IPS-20b (cell line): ENCODE measurements around the gene LRRC4C.

ENCODE experiments used
- H3K27ac ChIP-seq: one replicate; pipeline ENCODE4 v1.5.1; 2013; ENCODE audit warnings: low read length
- H3K27me3 ChIP-seq: 2 replicates; pipeline ENCODE4 v1.6.1; 2013; ENCODE audit warnings: mild to moderate bottlenecking, low read length, inconsistent platforms; ENCODE audit not compliant: insufficient read depth
- H3K36me3 ChIP-seq: 2 replicates; pipeline ENCODE4 v1.6.1; 2013; ENCODE audit warnings: low read depth, mild to moderate bottlenecking, inconsistent platforms, low read length, moderate library complexity; ENCODE audit not compliant: insufficient read depth
- H3K4me1 ChIP-seq: 2 replicates; pipeline ENCODE4 v1.6.1; 2013; ENCODE audit warnings: mild to moderate bottlenecking, control low read depth, inconsistent platforms, low read length, moderate library complexity; ENCODE audit not compliant: insufficient read depth
- H3K4me3 ChIP-seq: 2 replicates; pipeline ENCODE4 v1.5.1; 2013; ENCODE audit warnings: mild to moderate bottlenecking, low read length, inconsistent platforms
- H3K9ac ChIP-seq: 2 replicates; pipeline ENCODE4 v1.6.1; 2013; ENCODE audit warnings: low read depth, mild to moderate bottlenecking, inconsistent platforms, low read length, moderate library complexity
- H3K9me3 ChIP-seq: 2 replicates; pipeline ENCODE4 v1.6.1; 2013; ENCODE audit warnings: mild to moderate bottlenecking, low read depth, low read length, inconsistent platforms; ENCODE audit not compliant: insufficient read depth

The LRRC4C gene

GRCh38 chr11:41246399-41246745, 213.1 kb downstream of the LRRC4C start:
- H3K27me3 ChIP-seq: no peaks in the 10 kb centered on the region
- H3K4me3 ChIP-seq: no peak overlapping the region
- H3K9me3 ChIP-seq: no peaks in the 10 kb centered on the region
- no peaks in the 10 kb centered on the region for H3K4me1 ChIP-seq
- H3K9ac ChIP-seq: no peak overlapping the region
- no peaks in the 10 kb centered on the region for H3K36me3 ChIP-seq
- no peak overlapping the region for H3K27ac ChIP-seq

GRCh38 chr11:41245704-41246398, 213.6 kb downstream of the LRRC4C start:
- no peaks in the 10 kb centered on the region for H3K4me1 ChIP-seq
- H3K27ac ChIP-seq: no peak overlapping the region
- no peak overlapping the region for H3K4me3 ChIP-seq

DNA sequence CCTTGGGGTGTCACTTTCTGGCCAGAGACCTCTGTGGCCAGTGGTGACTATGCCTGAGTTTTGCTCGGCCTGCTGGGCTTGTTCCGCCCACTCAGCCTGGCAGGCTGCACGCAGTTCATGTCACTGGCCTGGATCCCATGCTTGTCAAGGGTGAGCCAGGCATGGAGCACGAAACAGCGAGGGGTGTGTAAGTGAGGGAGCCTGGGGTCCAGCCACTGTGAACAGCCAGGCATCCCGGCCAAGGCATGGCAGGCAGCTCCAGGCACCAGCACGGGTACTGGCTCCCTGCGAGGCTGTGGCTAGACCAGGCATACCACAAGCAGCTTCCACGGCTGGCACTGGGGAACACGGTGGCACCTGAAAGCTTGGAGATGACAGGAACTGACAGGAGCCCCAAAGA, 214.3 kb downstream of the LRRC4C start:
- Histone ChIP-seq H3K27ac (no peak overlapping the region), H3K4me1 (no peaks in the 10 kb centered on the region), H3K9me3 (no peaks in the 10 kb centered on the region), H3K9ac (no peak overlapping the region), H3K4me3 (no peak overlapping the region), H3K27me3 (no peaks in the 10 kb centered on the region), H3K36me3 (no peaks in the 10 kb centered on the region)

More at GRCh38 chr11:41245704-41246398, 213.6 kb downstream of the LRRC4C start:
- no peaks in the 10 kb centered on the region for H3K9me3 ChIP-seq
- no peaks in the 10 kb centered on the region for H3K27me3 ChIP-seq
- H3K36me3 ChIP-seq: no peaks in the 10 kb centered on the region
- no peak overlapping the region for H3K9ac ChIP-seq

DNA sequence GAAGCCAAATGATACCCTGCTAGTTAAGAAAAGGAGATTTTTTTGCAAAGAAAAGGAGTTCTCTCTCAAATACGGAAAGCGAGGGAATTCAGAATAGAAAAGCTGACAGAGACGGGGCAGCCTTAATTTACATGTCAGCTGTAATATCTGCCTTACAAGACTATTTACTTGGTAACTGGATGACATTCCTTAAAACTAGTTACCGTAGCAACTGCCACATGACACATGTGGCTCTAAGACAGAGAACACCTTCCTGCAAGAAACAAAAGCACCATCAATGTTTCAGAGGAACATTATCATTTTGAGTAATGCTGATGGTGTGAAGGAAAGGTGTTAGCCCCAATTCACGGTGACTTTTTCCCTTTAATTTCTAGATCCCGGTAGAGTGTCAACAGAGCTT, 222.1 kb downstream of the LRRC4C start:
- H3K4me3 ChIP-seq: no peak overlapping the region
- no peak overlapping the region for H3K9ac ChIP-seq
- H3K36me3 ChIP-seq: no peaks in the 10 kb centered on the region
- H3K27ac ChIP-seq: no peak overlapping the region
- H3K27me3 ChIP-seq: no peaks in the 10 kb centered on the region
- no peaks in the 10 kb centered on the region for H3K9me3 ChIP-seq
- H3K4me1 ChIP-seq: peaks cover 4% of the 10 kb centered on the region; the same call in 1 of the 2 replicates

DNA sequence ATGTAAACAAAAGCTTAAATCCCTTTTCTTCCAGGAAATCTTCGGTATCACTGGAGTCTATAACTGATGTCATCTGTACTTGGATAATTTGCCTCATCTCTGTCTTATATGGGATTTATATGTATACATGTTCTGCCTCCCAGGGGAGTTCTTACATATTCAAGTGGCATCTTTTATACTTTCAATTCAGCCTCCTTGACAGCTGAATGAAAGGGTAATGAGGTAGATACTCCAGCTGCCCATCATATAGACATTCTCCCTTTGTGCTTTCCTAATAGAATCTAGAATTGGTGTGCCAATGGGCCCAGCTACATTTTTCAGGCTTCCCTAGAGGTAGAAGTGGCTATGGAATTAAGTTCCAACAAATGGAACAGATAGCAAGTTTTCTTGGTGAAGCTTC, 223.8 kb downstream of the LRRC4C start:
- Histone ChIP-seq H3K27ac (no peak overlapping the region), H3K4me3 (no peak overlapping the region), H3K36me3 (no peaks in the 10 kb centered on the region), H3K9me3 (no peaks in the 10 kb centered on the region), H3K27me3 (no peaks in the 10 kb centered on the region), H3K4me1 (peaks cover 4% of the 10 kb centered on the region; the same call in 1 of the 2 replicates), H3K9ac (no peak overlapping the region)

GRCh38 chr11:41225856-41226633, 233.4 kb downstream of the LRRC4C start:
- H3K36me3 ChIP-seq: no peaks in the 10 kb centered on the region
- no peak overlapping the region for H3K27ac ChIP-seq
- no peaks in the 10 kb centered on the region for H3K4me1 ChIP-seq
- H3K27me3 ChIP-seq: no peaks in the 10 kb centered on the region
- no peak overlapping the region for H3K4me3 ChIP-seq
- H3K9ac ChIP-seq: no peak overlapping the region
- no peaks in the 10 kb centered on the region for H3K9me3 ChIP-seq

- no peaks in the 10 kb centered on the region for H3K36me3 ChIP-seq
- H3K9me3 ChIP-seq: no peaks in the 10 kb centered on the region
- no peak overlapping the region for H3K4me3 ChIP-seq
- H3K4me1 ChIP-seq: no peaks in the 10 kb centered on the region
- H3K27ac ChIP-seq: no peak overlapping the region
- no peak overlapping the region for H3K9ac ChIP-seq
- H3K27me3 ChIP-seq: no peaks in the 10 kb centered on the region
Observed at GRCh38 chr11:41222236-41222635, 237.2 kb downstream of the LRRC4C start.

DNA sequence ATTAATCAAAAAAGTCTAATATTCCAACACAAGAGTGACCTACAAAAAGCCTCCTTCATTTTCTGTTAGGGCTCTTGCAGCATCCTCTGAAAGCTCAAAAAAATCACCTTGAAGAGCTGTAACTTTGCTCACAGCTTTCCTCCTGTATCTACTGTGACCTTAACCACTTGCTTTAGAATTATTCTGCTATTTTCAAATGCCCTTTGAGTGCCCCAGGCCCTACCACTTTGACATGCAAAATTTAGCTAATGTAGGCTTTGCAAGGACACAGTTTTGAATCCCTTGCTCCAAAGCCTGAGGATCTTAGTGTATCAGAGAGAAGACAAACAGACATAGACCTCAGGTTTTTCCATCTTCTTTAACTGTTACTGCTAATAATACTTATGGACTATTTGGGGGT, 253.1 kb downstream of the LRRC4C start:
- Histone ChIP-seq H3K4me3 (no peak overlapping the region), H3K27me3 (no peaks in the 10 kb centered on the region), H3K27ac (no peak overlapping the region), H3K36me3 (no peaks in the 10 kb centered on the region), H3K9me3 (no peaks in the 10 kb centered on the region), H3K4me1 (peaks cover 10% of the 10 kb centered on the region; the same call in 1 of the 2 replicates), H3K9ac (no peak overlapping the region)

GRCh38 chr11:41201156-41201555, 258.3 kb downstream of the LRRC4C start:
- H3K27ac ChIP-seq: no peak overlapping the region
- no peaks in the 10 kb centered on the region for H3K9me3 ChIP-seq
- no peak overlapping the region for H3K4me3 ChIP-seq
- H3K27me3 ChIP-seq: no peaks in the 10 kb centered on the region
- H3K9ac ChIP-seq: no peak overlapping the region
- no peaks in the 10 kb centered on the region for H3K36me3 ChIP-seq
- peaks cover 4% of the 10 kb centered on the region; the same call in 1 of the 2 replicates for H3K4me1 ChIP-seq

DNA sequence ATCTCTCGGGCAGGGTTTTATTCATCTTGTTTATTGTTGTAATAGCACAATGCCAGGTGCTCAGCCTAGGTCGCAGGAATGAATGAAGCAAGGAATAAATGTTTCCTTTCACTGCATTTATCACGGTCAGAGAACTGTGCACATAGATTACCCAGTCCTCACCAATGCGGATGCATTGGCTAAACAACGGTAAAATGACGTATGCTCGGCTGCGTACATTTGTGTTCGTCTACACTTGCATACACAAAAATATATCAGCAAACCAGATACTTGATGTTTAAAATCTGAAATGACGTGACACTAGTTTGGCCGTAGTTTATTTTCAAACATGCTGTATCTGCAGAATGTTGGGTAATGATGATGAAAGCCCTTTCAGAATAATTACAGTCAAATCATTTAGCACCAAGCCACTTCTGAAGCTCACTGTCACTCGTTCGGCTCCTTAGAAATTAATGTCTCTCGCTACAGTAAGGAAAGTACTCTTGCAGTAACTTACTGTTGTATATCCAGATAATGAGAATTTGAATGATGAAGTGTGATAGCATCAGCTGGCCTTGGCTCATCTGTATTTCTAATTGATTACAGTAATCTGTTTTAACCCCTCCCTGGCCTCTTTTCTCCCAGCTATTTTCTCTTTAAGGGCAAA, 268.9 kb downstream of the LRRC4C start:
- Histone ChIP-seq H3K27me3 (no peaks in the 10 kb centered on the region), H3K4me1 (no peaks in the 10 kb centered on the region)

DNA sequence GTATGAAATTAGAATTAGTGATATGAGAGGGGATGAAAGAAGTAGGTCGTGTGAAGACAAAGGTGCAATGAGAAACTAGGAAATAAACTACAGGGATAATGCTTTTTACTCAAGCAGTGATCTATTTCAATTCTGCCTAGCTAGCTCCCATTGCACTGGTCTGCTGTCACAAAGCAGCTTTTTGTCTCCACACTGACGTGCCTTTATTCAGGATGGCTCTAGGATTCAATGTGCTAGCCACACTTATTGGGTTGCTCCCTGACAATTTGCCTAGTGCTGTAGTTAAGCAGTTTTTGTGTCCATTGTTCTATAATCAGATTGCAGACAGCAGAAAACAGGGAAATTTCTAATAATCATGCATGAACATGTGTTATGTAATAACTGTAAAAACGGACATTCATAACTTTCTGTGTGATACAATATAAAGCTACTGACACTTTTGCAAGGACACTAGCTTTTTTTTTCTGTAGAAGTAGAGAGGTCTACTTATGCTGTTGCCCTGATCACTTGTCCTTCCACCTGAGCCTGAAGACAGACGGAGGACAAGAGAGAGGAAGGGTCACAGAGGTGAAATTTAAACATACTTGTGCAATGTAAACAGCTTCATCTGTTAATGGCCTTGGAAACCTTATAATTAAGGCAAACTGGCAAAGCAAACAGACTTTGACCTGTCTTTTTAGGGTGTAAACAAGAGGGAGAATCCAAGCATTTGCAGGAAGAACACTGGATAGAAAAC, 269.6 kb downstream of the LRRC4C start:
- H3K36me3 ChIP-seq: no peaks in the 10 kb centered on the region
- H3K27me3 ChIP-seq: no peaks in the 10 kb centered on the region
- H3K27ac ChIP-seq: no peak overlapping the region
- no peaks in the 10 kb centered on the region for H3K4me1 ChIP-seq
- no peak overlapping the region for H3K4me3 ChIP-seq
- H3K9ac ChIP-seq: no peak overlapping the region
- no peaks in the 10 kb centered on the region for H3K9me3 ChIP-seq

More for the DNA sequence above, 268.9 kb downstream of the LRRC4C start:
- H3K9me3 ChIP-seq: no peaks in the 10 kb centered on the region
- no peak overlapping the region for H3K27ac ChIP-seq
- H3K9ac ChIP-seq: no peak overlapping the region
- H3K36me3 ChIP-seq: no peaks in the 10 kb centered on the region
- H3K4me3 ChIP-seq: no peak overlapping the region
